CD4-positive, CD25-positive, alpha-beta regulatory T cell (primary cell): Measurements from ENCODE around the gene MICU1. TPM values are rescaled to one million over a fixed set of nuclear protein-coding genes. Genes with fewer than 3 reads are reported as not detected.
A peak's percentile ranks its signal among the peaks of the same experiment; 100 is the strongest.
"Not testable (repeated sequence)": the region's sequence is repeated elsewhere in the genome, so short reads cannot be mapped to it uniquely, and the experiment has no call there.

Experiments used
- ATAC-seq, 2 donors: fragments of 150-1000 bp; cut with Tn5 transposase; one replicate each; pipeline ENCODE4 v1.10.0; 2021; ENCODE audit warnings: low read depth in 2 of 2, moderate number of reproducible peaks in 2 of 2, moderate library complexity in 1 of 2
- DNase-seq, 3 donors: peaks; one replicate each; pipeline versions ENCODE4 v3.0.0 to v3.0.0-alpha.2; 2012 to 2022; ENCODE audit warnings: mixed read lengths in 1 of 3
- H3K27ac ChIP-seq: one replicate; pipeline ENCODE4 v1.7.0; 2013; ENCODE audit warnings: mild to moderate bottlenecking, low read length; ENCODE audit not compliant: insufficient read depth, poor library complexity, severe bottlenecking
- H3K27me3 ChIP-seq: one replicate; pipeline ENCODE4 v1.7.0; 2013; ENCODE audit warnings: low read length; ENCODE audit not compliant: control insufficient read depth, insufficient read depth
- H3K36me3 ChIP-seq: one replicate; pipeline ENCODE4 v1.7.0; 2013; ENCODE audit warnings: mild to moderate bottlenecking, low read length, moderate library complexity; ENCODE audit not compliant: control insufficient read depth, insufficient read depth
- H3K4me1 ChIP-seq: 2 replicates; pipeline ENCODE4 v1.7.0; 2013; ENCODE audit warnings: mild to moderate bottlenecking, low read length; ENCODE audit not compliant: insufficient read depth, control insufficient read depth, poor library complexity, severe bottlenecking
- H3K4me3 ChIP-seq: one replicate; pipeline ENCODE4 v1.7.0; 2013; ENCODE audit warnings: low read depth, mild to moderate bottlenecking, low read length, moderate library complexity
- H3K9me3 ChIP-seq, 2 experiments: 1 replicate in 1 of 2; 2 replicates in 1 of 2; pipeline ENCODE4 v1.7.0; 2013; ENCODE audit warnings: low read length in 2 of 2, mild to moderate bottlenecking in 1 of 2, moderate library complexity in 1 of 2; ENCODE audit not compliant: control insufficient read depth in 2 of 2
- H3K27ac Mint-ChIP-seq, 3 donors: one replicate each; pipeline ENCODE4 v1.8.0; 2020 to 2022; ENCODE audit warnings: mild to moderate bottlenecking in 3 of 3, mixed read lengths in 3 of 3, moderate library complexity in 2 of 3
- H3K27me3 Mint-ChIP-seq: one replicate; pipeline ENCODE4 v1.8.0; 2022; ENCODE audit warnings: mild to moderate bottlenecking, mixed read lengths
- H3K36me3 Mint-ChIP-seq: one replicate; pipeline ENCODE4 v1.8.0; 2020; ENCODE audit warnings: mixed read lengths
- H3K4me1 Mint-ChIP-seq, 4 donors: one replicate each; pipeline ENCODE4 v1.8.0; 2020 to 2022; ENCODE audit warnings: mixed read lengths in 4 of 4, mild to moderate bottlenecking in 1 of 4
- H3K4me3 Mint-ChIP-seq, 4 donors: one replicate each; pipeline ENCODE4 v1.8.0; 2020 to 2022; ENCODE audit warnings: mild to moderate bottlenecking in 4 of 4, mixed read lengths in 4 of 4, moderate library complexity in 3 of 4
- H3K9me3 Mint-ChIP-seq, 7 donors: one replicate each; pipeline ENCODE4 v1.8.0; 2020 to 2022; ENCODE audit warnings: mixed read lengths in 7 of 7, mild to moderate bottlenecking in 3 of 7, moderate library complexity in 2 of 7
- polyA plus RNA-seq, 4 donors: library from polyadenylated mRNA; unstranded; fragments of 300-500 nt; fragmentation: Illumina TruSeq; gene quantifications; one replicate each; pipeline ENCODE4 v1.2.3, GENCODE V29; 2021
- total RNA-seq: library from RNA; stranded (reverse); gene quantifications from one replicate; pipeline ENCODE4 v1.2.3, GENCODE V29; 2022

The MICU1 gene
- total and polyA plus RNA-seq, 5 donors from 2014 or later, result 20.2 to 29.6 (median 26.5) TPM

- Histone ChIP-seq H3K27ac (no peak overlapping the region), H3K9me3 (no peaks in the 10 kb centered on the region), H3K27me3 (peaks cover 2% of the 10 kb centered on the region), H3K4me1 (no peaks in the 10 kb centered on the region), H3K4me3 (no peak overlapping the region), H3K36me3 (no peaks in the 10 kb centered on the region)
- H3K36me3 Mint-ChIP-seq, result no peaks in the 10 kb centered on the region
- no peaks in the 10 kb centered on the region for H3K4me1 Mint-ChIP-seq
- H3K27ac Mint-ChIP-seq, result no peak overlapping the region
- peaks cover 17% of the 10 kb centered on the region for H3K27me3 Mint-ChIP-seq
- no peak for ATAC-seq
- peaks cover 0 to 2% (median 0%) of the 10 kb centered on the region in 7 donors for H3K9me3 Mint-ChIP-seq
- DNase-seq, result no peak
- H3K4me3 Mint-ChIP-seq, result no peak overlapping the region
Measured at GRCh38 chr10:72660220-72660619, 34.3 kb upstream of the MICU1 start.

- H3K4me1 ChIP-seq, result no peaks in the 10 kb centered on the region
- Mint-ChIP-seq H3K36me3 (no peaks in the 10 kb centered on the region), H3K4me3 (no peak overlapping the region), H3K27me3 (peaks cover 21% of the 10 kb centered on the region), H3K27ac (no peak overlapping the region), H3K9me3 (peaks cover 0 to 2% (median 0%) of the 10 kb centered on the region in 7 donors), H3K4me1 (no peaks in the 10 kb centered on the region)
- no peaks in the 10 kb centered on the region for H3K9me3 ChIP-seq
- no peak overlapping the region for H3K4me3 ChIP-seq
- ATAC-seq (no peak), DNase-seq (no peak)
- peaks cover 2% of the 10 kb centered on the region for H3K27me3 ChIP-seq
- H3K27ac ChIP-seq, result no peak overlapping the region
- no peaks in the 10 kb centered on the region for H3K36me3 ChIP-seq
Measured at GRCh38 chr10:72659694-72660093, 33.8 kb upstream of the MICU1 start.

GRCh38 chr10:72658696-72659400 lies 33.0 kb upstream of the MICU1 start:
- Histone ChIP-seq H3K9me3 (no peaks in the 10 kb centered on the region), H3K36me3 (no peaks in the 10 kb centered on the region), H3K4me1 (no peaks in the 10 kb centered on the region), H3K27ac (no peak overlapping the region), H3K4me3 (no peak overlapping the region), H3K27me3 (peaks cover 2% of the 10 kb centered on the region)
- H3K27me3 Mint-ChIP-seq, result peaks cover 21% of the 10 kb centered on the region
- H3K9me3 Mint-ChIP-seq, result no peaks in the 10 kb centered on the region
- H3K36me3 Mint-ChIP-seq, result no peaks in the 10 kb centered on the region
- DNase-seq (no peak), ATAC-seq (no peak)
- H3K4me3 Mint-ChIP-seq, result no peak overlapping the region
- peak overlapping the region in 1 of 3 donors; percentile 81 for H3K27ac Mint-ChIP-seq
- H3K4me1 Mint-ChIP-seq, result no peaks in the 10 kb centered on the region

- H3K36me3 Mint-ChIP-seq, result no peaks in the 10 kb centered on the region
- Histone ChIP-seq H3K27ac (no peak overlapping the region), H3K9me3 (no peaks in the 10 kb centered on the region), H3K27me3 (peaks cover 2% of the 10 kb centered on the region), H3K4me1 (no peaks in the 10 kb centered on the region), H3K36me3 (no peaks in the 10 kb centered on the region), H3K4me3 (no peak overlapping the region)
- H3K27me3 Mint-ChIP-seq, result peaks cover 23% of the 10 kb centered on the region
- H3K4me1 Mint-ChIP-seq, result no peaks in the 10 kb centered on the region
- no peaks in the 10 kb centered on the region for H3K9me3 Mint-ChIP-seq
- DNase-seq, result no peak
- ATAC-seq, result no peak
- no peak overlapping the region for H3K4me3 Mint-ChIP-seq
- H3K27ac Mint-ChIP-seq, result peak overlapping the region in 1 of 3 donors; percentile 58
Measured at GRCh38 chr10:72654720-72655119, 28.8 kb upstream of the MICU1 start.

- H3K36me3 ChIP-seq, result no peaks in the 10 kb centered on the region
- Mint-ChIP-seq H3K27me3 (peaks cover 28% of the 10 kb centered on the region), H3K4me1 (no peaks in the 10 kb centered on the region), H3K27ac (no peak overlapping the region), H3K36me3 (no peaks in the 10 kb centered on the region), H3K4me3 (no peak overlapping the region), H3K9me3 (no peaks in the 10 kb centered on the region)
- ATAC-seq, result no peak
- no peaks in the 10 kb centered on the region for H3K4me1 ChIP-seq
- H3K9me3 ChIP-seq, result no peaks in the 10 kb centered on the region
- no peak overlapping the region for H3K27ac ChIP-seq
- DNase-seq, result no peak
- no peaks in the 10 kb centered on the region for H3K27me3 ChIP-seq
- no peak overlapping the region for H3K4me3 ChIP-seq
Measured at GRCh38 chr10:72653383-72654096, 27.7 kb upstream of the MICU1 start.

GRCh38 chr10:72649291-72649690 lies 23.4 kb upstream of the MICU1 start:
- DNase-seq, result no peak
- Mint-ChIP-seq H3K9me3 (no peaks in the 10 kb centered on the region), H3K27me3 (peaks cover 42% of the 10 kb centered on the region), H3K4me3 (no peak overlapping the region), H3K36me3 (no peaks in the 10 kb centered on the region), H3K4me1 (no peaks in the 10 kb centered on the region), H3K27ac (no peak overlapping the region)
- Histone ChIP-seq H3K27me3 (peaks cover 1% of the 10 kb centered on the region), H3K27ac (no peak overlapping the region), H3K36me3 (no peaks in the 10 kb centered on the region), H3K4me3 (no peak overlapping the region), H3K9me3 (no peaks in the 10 kb centered on the region), H3K4me1 (no peaks in the 10 kb centered on the region)
- ATAC-seq, result no peak

GRCh38 chr10:72648301-72648700 lies 22.4 kb upstream of the MICU1 start:
- Histone ChIP-seq H3K4me1 (no peaks in the 10 kb centered on the region), H3K4me3 (no peak overlapping the region), H3K27me3 (peaks cover 1% of the 10 kb centered on the region), H3K36me3 (no peaks in the 10 kb centered on the region), H3K9me3 (no peaks in the 10 kb centered on the region), H3K27ac (no peak overlapping the region)
- H3K36me3 Mint-ChIP-seq, result no peaks in the 10 kb centered on the region
- H3K4me1 Mint-ChIP-seq, result no peaks in the 10 kb centered on the region
- no peak for DNase-seq
- ATAC-seq, result no peak
- no peak overlapping the region for H3K27ac Mint-ChIP-seq
- no peak overlapping the region for H3K4me3 Mint-ChIP-seq
- H3K27me3 Mint-ChIP-seq, result peaks cover 48% of the 10 kb centered on the region
- no peaks in the 10 kb centered on the region for H3K9me3 Mint-ChIP-seq

GRCh38 chr10:72646971-72647370 lies 21.1 kb upstream of the MICU1 start:
- H3K36me3 Mint-ChIP-seq, H3K9me3 ChIP-seq, H3K4me1 Mint-ChIP-seq, H3K4me3 ChIP-seq, H3K4me1 ChIP-seq, ATAC-seq, H3K9me3 Mint-ChIP-seq, H3K4me3 Mint-ChIP-seq, H3K27ac Mint-ChIP-seq, H3K27ac ChIP-seq, H3K27me3 ChIP-seq, H3K36me3 ChIP-seq, DNase-seq: not testable (repeated sequence)
- H3K27me3 Mint-ChIP-seq, result peaks cover 48% of the 10 kb centered on the region
